Fibroblast of the conjunctiva (primary cell): ENCODE data around the gene PIGC.
"Not testable (repeated sequence)": the region's sequence is repeated elsewhere in the genome, so short reads cannot be mapped to it uniquely, and the experiment has no call there.

Experiments
- DNase-seq: peaks from one replicate; pipeline ENCODE4 v3.0.0-alpha.2; 2010; ENCODE audit warnings: low read depth

PIGC gene

GRCh38 chr1:172466795-172467407 is 23.0 kb upstream of the PIGC start:
- no peak for DNase-seq

- DNase-seq, result no peak
These were observed 21.7 kb upstream of the PIGC start for GRCh38 chr1:172465617-172466016.

GRCh38 chr1:172460887-172461315 is 17.0 kb upstream of the PIGC start:
- DNase-seq, result peak; percentile 29

GRCh38 chr1:172460177-172460576 is 16.3 kb upstream of the PIGC start:
- no peak for DNase-seq

GRCh38 chr1:172457479-172458130 is 13.7 kb upstream of the PIGC start:
- DNase-seq, result no peak

- DNase-seq, result no peak
These were observed 12.5 kb upstream of the PIGC start for GRCh38 chr1:172456344-172456769.

- DNase-seq, result no peak
These were observed 11.6 kb upstream of the PIGC start for GRCh38 chr1:172455451-172455850.

GRCh38 chr1:172453607-172454006 is 9.7 kb upstream of the PIGC start:
- DNase-seq, result no peak

- DNase-seq, result no peak
These were observed 9.3 kb upstream of the PIGC start for GRCh38 chr1:172453153-172453545.

- no peak for DNase-seq
These were observed 8.8 kb upstream of the PIGC start for GRCh38 chr1:172452536-172453152.

GRCh38 chr1:172451002-172451443 is 7.2 kb upstream of the PIGC start:
- DNase-seq, result no peak

- DNase-seq, result no peak
These were observed 6.6 kb upstream of the PIGC start for GRCh38 chr1:172450524-172450885.

GRCh38 chr1:172449585-172450523 is 6.0 kb upstream of the PIGC start:
- DNase-seq, result no peak

GRCh38 chr1:172448995-172449584 is 5.2 kb upstream of the PIGC start:
- no peak for DNase-seq

GRCh38 chr1:172447641-172448040 is 3.8 kb upstream of the PIGC start:
- no peak for DNase-seq

- no peak for DNase-seq
These were observed 2.7 kb upstream of the PIGC start for GRCh38 chr1:172446547-172446946.

- DNase-seq, result no peak
These were observed 865 bp downstream of the PIGC start for GRCh38 chr1:172442843-172443565.

GRCh38 chr1:172442404-172442803 is 1.5 kb downstream of the PIGC start:
- DNase-seq, result no peak

GRCh38 chr1:172437183-172437582 is 6.7 kb downstream of the PIGC start:
- not testable (repeated sequence) for DNase-seq

- DNase-seq, result no peak
These were observed 12.1 kb downstream of the PIGC start for GRCh38 chr1:172431721-172432192.

GRCh38 chr1:172431204-172431603 is 12.7 kb downstream of the PIGC start:
- DNase-seq, result no peak
